HG03432 (cell line): ENCODE results near the gene EFNA5.

ENCODE experiments used
- ATAC-seq: cut with Tn5 transposase; IDR thresholded peaks from one replicate; pipeline ENCODE4 v1.9.1; 2021; ENCODE audit warnings: mild to moderate bottlenecking, moderate library complexity; ENCODE audit not compliant: unreplicated experiment

The EFNA5 gene

GRCh38 chr5:107673039-107673367 is 2.3 kb upstream of the EFNA5 start:
- no peak for ATAC-seq

GRCh38 chr5:107672211-107673038 is 1.7 kb upstream of the EFNA5 start:
- peak; percentile 28 for ATAC-seq

GRCh38 chr5:107671742-107672210 is 1.0 kb upstream of the EFNA5 start:
- ATAC-seq, result peak; percentile 0

GRCh38 chr5:107670087-107670931 is 428 bp downstream of the EFNA5 start:
- peak; percentile 24 for ATAC-seq

- no peak for ATAC-seq
Observed at GRCh38 chr5:107669096-107670031, 1.4 kb downstream of the EFNA5 start.

GRCh38 chr5:107668154-107669095 is 2.3 kb downstream of the EFNA5 start:
- ATAC-seq, result no peak

GRCh38 chr5:107666051-107666655 is 4.6 kb downstream of the EFNA5 start:
- no peak for ATAC-seq

- no peak for ATAC-seq
Observed at GRCh38 chr5:107665036-107665570, 5.6 kb downstream of the EFNA5 start.

GRCh38 chr5:107663697-107664096 is 7.0 kb downstream of the EFNA5 start:
- no peak for ATAC-seq

- no peak for ATAC-seq
Observed at GRCh38 chr5:107661650-107662044, 9.1 kb downstream of the EFNA5 start.

GRCh38 chr5:107661038-107661649 is 9.6 kb downstream of the EFNA5 start:
- peak; percentile 73 for ATAC-seq

GRCh38 chr5:107658528-107658927 is 12.2 kb downstream of the EFNA5 start:
- no peak for ATAC-seq

GRCh38 chr5:107655831-107656230 is 14.9 kb downstream of the EFNA5 start:
- ATAC-seq, result no peak

- ATAC-seq, result no peak
Observed at GRCh38 chr5:107654827-107655226, 15.9 kb downstream of the EFNA5 start.

GRCh38 chr5:107653685-107654084 is 17.1 kb downstream of the EFNA5 start:
- ATAC-seq, result no peak

- no peak for ATAC-seq
Observed at GRCh38 chr5:107652839-107653607, 17.7 kb downstream of the EFNA5 start.

GRCh38 chr5:107652408-107652807 is 18.3 kb downstream of the EFNA5 start:
- ATAC-seq, result no peak

- no peak for ATAC-seq
Observed at GRCh38 chr5:107651325-107651724, 19.4 kb downstream of the EFNA5 start.
